NCI-H187 (cell line): ENCODE results near the gene TIMM13.

Experiments
- DNase-seq, 2 experiments: peaks; one replicate each; lab custom pipeline; 2025; lab: John Stamatoyannopoulos, UW

TIMM13 gene

GRCh38 chr19:2382530-2383222, 44.7 kb downstream of the TIMM13 start:
- DNase-seq: no peak

GRCh38 chr19:2381148-2381820, 46.1 kb downstream of the TIMM13 start:
- DNase-seq: peak; percentile 31 to 32

GRCh38 chr19:2380567-2380966, 46.8 kb downstream of the TIMM13 start:
- no peak for DNase-seq

- DNase-seq: no peak
Observed at GRCh38 chr19:2376784-2377519, 50.4 kb downstream of the TIMM13 start.
